ENCODE data around the gene DAZAP1.

DNA sequence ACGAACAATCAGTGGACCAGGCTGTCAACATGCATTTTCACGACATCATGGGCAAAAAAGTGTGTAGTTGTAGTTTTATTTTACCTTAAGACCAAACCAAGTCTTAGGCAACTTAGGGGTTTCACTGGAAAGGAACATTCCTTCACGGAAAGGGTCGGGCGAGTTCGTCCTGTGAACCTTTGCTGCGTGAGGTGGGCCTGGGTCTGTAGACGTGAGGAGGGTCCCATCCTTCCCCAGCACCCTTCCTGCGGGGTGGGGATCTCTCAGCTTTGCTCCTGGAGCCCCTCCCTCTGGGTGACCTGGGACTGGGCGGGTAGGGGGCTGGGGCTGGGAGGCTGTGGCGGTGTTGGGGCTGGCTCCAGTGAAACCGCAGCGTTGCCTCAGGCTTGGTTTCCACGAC, 18.5 kb downstream of the DAZAP1 start:
- TF ChIP-seq, protein P1, sequence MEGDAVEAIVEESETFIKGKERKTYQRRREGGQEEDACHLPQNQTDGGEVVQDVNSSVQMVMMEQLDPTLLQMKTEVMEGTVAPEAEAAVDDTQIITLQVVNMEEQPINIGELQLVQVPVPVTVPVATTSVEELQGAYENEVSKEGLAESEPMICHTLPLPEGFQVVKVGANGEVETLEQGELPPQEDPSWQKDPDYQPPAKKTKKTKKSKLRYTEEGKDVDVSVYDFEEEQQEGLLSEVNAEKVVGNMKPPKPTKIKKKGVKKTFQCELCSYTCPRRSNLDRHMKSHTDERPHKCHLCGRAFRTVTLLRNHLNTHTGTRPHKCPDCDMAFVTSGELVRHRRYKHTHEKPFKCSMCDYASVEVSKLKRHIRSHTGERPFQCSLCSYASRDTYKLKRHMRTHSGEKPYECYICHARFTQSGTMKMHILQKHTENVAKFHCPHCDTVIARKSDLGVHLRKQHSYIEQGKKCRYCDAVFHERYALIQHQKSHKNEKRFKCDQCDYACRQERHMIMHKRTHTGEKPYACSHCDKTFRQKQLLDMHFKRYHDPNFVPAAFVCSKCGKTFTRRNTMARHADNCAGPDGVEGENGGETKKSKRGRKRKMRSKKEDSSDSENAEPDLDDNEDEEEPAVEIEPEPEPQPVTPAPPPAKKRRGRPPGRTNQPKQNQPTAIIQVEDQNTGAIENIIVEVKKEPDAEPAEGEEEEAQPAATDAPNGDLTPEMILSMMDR (conservative IDR thresholded peaks at IDR 0.05): no peak
- TF ChIP-seq EZH2 (IDR thresholded peaks at IDR 0.05; ENCODE audit: low read depth): no peak

Data from PC-9 (cell line).